GM23248 (cell line): ENCODE data around the gene PLXNA1. TPM values are rescaled to one million over a fixed set of nuclear protein-coding genes. Genes with fewer than 3 reads are reported as not detected.

Experiments used
- DNase-seq: peaks from one replicate; pipeline ENCODE4 v3.0.0-alpha.2; 2015
- H2AFZ ChIP-seq: fragments of 200-600 bp; sonication (generic); 2 replicates; pipeline ENCODE4 v1.6.1; 2016; ENCODE audit warnings: antibody characterized with exemption
- H3F3A ChIP-seq: fragments of 200-600 bp; sonication (generic); 2 replicates; pipeline ENCODE4 v1.6.1; 2016; ENCODE audit warnings: mild to moderate bottlenecking, antibody characterized with exemption, mixed run types; ENCODE audit not compliant: insufficient read depth
- H3K27ac ChIP-seq: fragments of 200-600 bp; sonication (generic); 2 replicates; pipeline ENCODE4 v1.5.1; 2016; ENCODE audit warnings: mild to moderate bottlenecking
- H3K27me3 ChIP-seq: fragments of 200-600 bp; sonication (generic); replicated peaks from 2 replicates; pipeline ENCODE4 v1.6.1; 2016; ENCODE audit warnings: mild to moderate bottlenecking; ENCODE audit not compliant: insufficient read depth
- H3K36me3 ChIP-seq: fragments of 200-600 bp; sonication (generic); 2 replicates; pipeline ENCODE4 v1.6.1; 2016; ENCODE audit warnings: low read depth, mild to moderate bottlenecking
- H3K4me1 ChIP-seq: fragments of 200-600 bp; sonication (generic); 2 replicates; pipeline ENCODE4 v1.6.1; 2016; ENCODE audit warnings: mild to moderate bottlenecking; ENCODE audit not compliant: insufficient read depth
- H3K4me2 ChIP-seq: fragments of 200-600 bp; sonication (generic); one replicate; pipeline ENCODE4 v1.6.1; 2016; ENCODE audit warnings: mild to moderate bottlenecking; ENCODE audit not compliant: unreplicated experiment
- H3K4me3 ChIP-seq: fragments of 200-600 bp; sonication (generic); 2 replicates; pipeline ENCODE4 v1.5.1; 2016; ENCODE audit warnings: mild to moderate bottlenecking
- H3K79me2 ChIP-seq: fragments of 200-600 bp; sonication (generic); 2 replicates; pipeline ENCODE4 v1.6.1; 2016; ENCODE audit warnings: mild to moderate bottlenecking; ENCODE audit not compliant: insufficient read depth
- H3K9ac ChIP-seq: fragments of 200-600 bp; sonication (generic); 2 replicates; pipeline ENCODE4 v1.6.1; 2016; ENCODE audit warnings: mild to moderate bottlenecking
- H3K9me2 ChIP-seq: fragments of 200-600 bp; sonication (generic); 2 replicates; pipeline ENCODE4 v1.6.1; 2016; ENCODE audit warnings: mixed run types, mild to moderate bottlenecking, moderate library complexity; ENCODE audit not compliant: insufficient read depth
- H3K9me3 ChIP-seq: fragments of 200-600 bp; sonication (generic); one replicate; pipeline ENCODE4 v1.6.1; 2017; ENCODE audit warnings: low read depth
- H4K20me1 ChIP-seq: fragments of 200-600 bp; sonication (generic); 2 replicates; pipeline ENCODE4 v1.6.0; 2016; ENCODE audit not compliant: insufficient read depth
- EZH2 ChIP-seq: fragments of 200-600 bp; sonication (generic); IDR thresholded peaks from 2 replicates; pipeline ENCODE4 v1.6.1; 2018; ENCODE audit warnings: antibody characterized with exemption, mild to moderate bottlenecking; ENCODE audit not compliant: insufficient read depth, poor library complexity, severe bottlenecking
- EZH2phosphoT487 ChIP-seq: fragments of 200-600 bp; sonication (generic); IDR thresholded peaks from 2 replicates; pipeline ENCODE4 v1.6.1; 2018; ENCODE audit warnings: antibody characterized with exemption, moderate library complexity, mild to moderate bottlenecking, low read depth; ENCODE audit not compliant: insufficient read depth
- WGBS, 2 experiments: methylation state at CpG; one replicate each; pipeline ENCODE4 v1.1.6; 2015 to 2017; ENCODE audit warnings: low lambda C conversion rate in 2 of 2, low coverage in 1 of 2; ENCODE audit errors: missing lambda C conversion rate in 2 of 2; 5-methylcytosine and 5-hydroxymethylcytosine counted together
- in situ Hi-C: fragments of 300-500 bp; cut with MboI; formaldehyde crosslinking; loops from 2 replicates; pipeline ENCODE4 v1.15.0; 2020
- polyA plus RNA-seq: library from polyadenylated mRNA; unstranded; fragments of >200 nt; fragmentation: Nextera tagmentation; extraction: Ambion mirVana; gene quantifications from 2 replicates; pipeline ENCODE4 v1.2.1, GENCODE V29; 2016
- total RNA-seq: library from RNA; depleted of rRNA; stranded (reverse); fragments of >200 nt; shearing (Covaris generic); gene quantifications from 2 replicates; pipeline ENCODE4 v1.2.3, GENCODE V29; 2014

The PLXNA1 gene
- total and polyA plus RNA-seq, 2 experiments from 2014 or later = 13.4 to 84.7 TPM

GRCh38 chr3:126948980-126949535 lies 33.9 kb upstream of the PLXNA1 start:
- Histone ChIP-seq H3K79me2 (no peaks in the 10 kb centered on the region), H3K27ac (no peak overlapping the region), H3K27me3 (no peaks in the 10 kb centered on the region), H3K4me2 (no peak overlapping the region), H3F3A (no peaks in the 10 kb centered on the region), H3K36me3 (no peaks in the 10 kb centered on the region), H3K9ac (no peak overlapping the region), H3K9me2 (no peaks in the 10 kb centered on the region), H3K4me3 (no peak overlapping the region), H4K20me1 (no peaks in the 10 kb centered on the region; the same call in 1 of the 2 replicates), H2AFZ (no peak overlapping the region), H3K9me3 (no peaks in the 10 kb centered on the region), H3K4me1 (no peaks in the 10 kb centered on the region)
- TF ChIP-seq EZH2phosphoT487 = no peak
- no peak for TF ChIP-seq EZH2
- 93 to 99% methylated on average over 9 to 14 of the region's 14 CpGs for WGBS, 2 experiments
- in situ Hi-C loops = no loop called here
- DNase-seq = no peak

- Histone ChIP-seq H3K4me1 (no peaks in the 10 kb centered on the region), H3K9me2 (no peaks in the 10 kb centered on the region), H3K36me3 (no peaks in the 10 kb centered on the region), H3K27me3 (no peaks in the 10 kb centered on the region), H2AFZ (no peak overlapping the region), H3F3A (no peaks in the 10 kb centered on the region), H3K4me2 (no peak overlapping the region), H3K79me2 (no peaks in the 10 kb centered on the region), H4K20me1 (no peaks in the 10 kb centered on the region; the same call in 1 of the 2 replicates), H3K27ac (no peak overlapping the region), H3K9ac (no peak overlapping the region), H3K9me3 (no peaks in the 10 kb centered on the region), H3K4me3 (no peak overlapping the region)
- TF ChIP-seq EZH2phosphoT487 (no peak), EZH2 (no peak)
- DNase-seq = no peak
- WGBS, 2 experiments = 98 to 99% methylated on average over 5 of the region's 5 CpGs
- in situ Hi-C loops = no loop called here
Measured at GRCh38 chr3:126951561-126951960, 31.4 kb upstream of the PLXNA1 start.

- Histone ChIP-seq H3K4me2 (no peak overlapping the region), H3K27me3 (no peaks in the 10 kb centered on the region), H3F3A (no peaks in the 10 kb centered on the region), H3K27ac (no peak overlapping the region), H3K4me3 (no peak overlapping the region), H3K79me2 (no peaks in the 10 kb centered on the region), H2AFZ (no peak overlapping the region), H3K9me3 (no peaks in the 10 kb centered on the region), H3K9me2 (no peaks in the 10 kb centered on the region), H3K4me1 (no peaks in the 10 kb centered on the region), H4K20me1 (no peaks in the 10 kb centered on the region; the same call in 1 of the 2 replicates), H3K36me3 (no peaks in the 10 kb centered on the region), H3K9ac (no peak overlapping the region)
- WGBS, 2 experiments = 96 to 99% methylated on average over 10 of the region's 10 CpGs
- in situ Hi-C loops = no loop called here
- TF ChIP-seq EZH2 = no peak
- DNase-seq = no peak
Measured at GRCh38 chr3:126952261-126952982, 30.5 kb upstream of the PLXNA1 start.

- no peaks in the 10 kb centered on the region; the same call in 1 of the 2 replicates for H4K20me1 ChIP-seq
- TF ChIP-seq EZH2phosphoT487 (no peak), EZH2 (no peak)
- no peaks in the 10 kb centered on the region for H3K79me2 ChIP-seq
- no peaks in the 10 kb centered on the region for H3F3A ChIP-seq
- H3K4me1 ChIP-seq = no peaks in the 10 kb centered on the region
- H3K9ac ChIP-seq = no peak overlapping the region
- DNase-seq = no peak
- H3K27me3 ChIP-seq = no peaks in the 10 kb centered on the region
- no peaks in the 10 kb centered on the region for H3K9me3 ChIP-seq
- WGBS, 2 experiments = 91 to 94% methylated on average over 12 of the region's 12 CpGs
- H3K4me3 ChIP-seq = no peak overlapping the region
- in situ Hi-C loops = no loop called here
- H3K36me3 ChIP-seq = no peaks in the 10 kb centered on the region
- H3K9me2 ChIP-seq = no peaks in the 10 kb centered on the region
- H3K27ac ChIP-seq = no peak overlapping the region
- no peak overlapping the region for H3K4me2 ChIP-seq
- no peak overlapping the region for H2AFZ ChIP-seq
Measured at GRCh38 chr3:126952983-126953660, 29.8 kb upstream of the PLXNA1 start.
